Stimulated activated CD4-positive, alpha-beta T cell treated with anti-CD3 and anti-CD28 coated beads, Interleukin-2, amount 100 ng/mL, for 4 hours (primary cell): ENCODE results near the gene GMPR2.

Experiments used
- DNase-seq: peaks from one replicate; pipeline ENCODE4 v3.0.0-alpha.2; 2020; ENCODE audit warnings: low read depth

GMPR2 gene

GRCh38 chr14:24232645-24233537 is at the start of gene GMPR2:
Gene GMPR2 (plus strand): TSS chr14:24232929. CDS start chr14:24233254, 325 bp downstream.
- DNase-seq = no peak

- DNase-seq = no peak
These were observed 49.7 kb upstream of the GMPR2 start for GRCh38 chr14:24183014-24183481.

GRCh38 chr14:24184104-24184970 is 48.4 kb upstream of the GMPR2 start:
- no peak for DNase-seq

- DNase-seq = no peak
These were observed 47.7 kb upstream of the GMPR2 start for GRCh38 chr14:24185026-24185425.

GRCh38 chr14:24185741-24186140 is 47.0 kb upstream of the GMPR2 start:
- DNase-seq = no peak

- no peak for DNase-seq
These were observed 45.7 kb upstream of the GMPR2 start for GRCh38 chr14:24186831-24187538.

- DNase-seq = no peak
These were observed 45.2 kb upstream of the GMPR2 start for GRCh38 chr14:24187539-24187915.

GRCh38 chr14:24188251-24189058 is 44.3 kb upstream of the GMPR2 start, which contains the start of gene IPO4:
Gene IPO4 (minus strand): TSS chr14:24188816. CDS start chr14:24188787, 29 bp downstream.
- DNase-seq = peak; percentile 95

GRCh38 chr14:24189059-24189375 is 43.7 kb upstream of the GMPR2 start:
- DNase-seq = no peak

GRCh38 chr14:24189460-24189859 is 43.3 kb upstream of the GMPR2 start:
- DNase-seq = no peak

- no peak for DNase-seq
These were observed 42.3 kb upstream of the GMPR2 start for GRCh38 chr14:24190416-24190815.

GRCh38 chr14:24192933-24193332 is 39.8 kb upstream of the GMPR2 start:
- no peak for DNase-seq

- DNase-seq = no peak
These were observed 38.4 kb upstream of the GMPR2 start for GRCh38 chr14:24194186-24194872.

GRCh38 chr14:24194873-24195185 is 37.9 kb upstream of the GMPR2 start:
- DNase-seq = no peak

- DNase-seq = peak; percentile 83
These were observed 37.3 kb upstream of the GMPR2 start, which contains the start of gene TM9SF1 for GRCh38 chr14:24195186-24196070. Gene TM9SF1 (minus strand): TSS chr14:24195441. CDS start chr14:24195019, 422 bp downstream.

- no peak for DNase-seq
These were observed 36.4 kb upstream of the GMPR2 start for GRCh38 chr14:24196071-24197055.

- DNase-seq = no peak
These were observed 35.7 kb upstream of the GMPR2 start for GRCh38 chr14:24197056-24197450.

- no peak for DNase-seq
These were observed 33.8 kb upstream of the GMPR2 start for GRCh38 chr14:24198814-24199524.
